Neural progenitor cell (in vitro differentiated cells): Measurements from ENCODE around the gene LYRM1.

Source experiments
- CTCF ChIP-seq: fragments of 200-600 bp; sonication (generic); IDR thresholded peaks from 2 replicates; pipeline ENCODE4 v1.5.1; 2017; ENCODE audit warnings: antibody characterized with exemption, mild to moderate bottlenecking
- EZH2phosphoT487 ChIP-seq: fragments of 200-600 bp; sonication (generic); IDR thresholded peaks from 2 replicates; pipeline ENCODE4 v1.6.1; 2017; ENCODE audit warnings: antibody characterized with exemption

DNA sequence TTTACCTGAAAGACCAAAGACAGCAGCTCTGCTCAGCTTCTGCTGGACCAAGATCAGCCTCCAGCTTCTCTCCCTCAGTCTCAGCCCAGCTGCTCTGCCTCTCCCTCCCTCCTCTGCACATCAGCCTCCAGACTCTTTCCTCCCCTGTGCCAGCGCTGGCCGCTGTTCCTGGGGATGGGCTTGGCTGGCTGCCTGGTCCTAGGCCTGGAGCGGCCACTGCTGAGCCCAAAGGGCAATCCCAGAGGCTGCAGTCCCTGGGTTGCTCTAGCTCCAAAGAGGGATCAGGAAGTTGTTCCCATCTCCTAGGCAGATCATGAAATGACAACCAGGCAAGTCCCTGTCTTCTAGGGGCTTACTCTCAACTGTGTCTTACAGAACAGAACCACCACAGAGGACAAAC, 31.7 kb upstream of the LYRM1 start:
- TF ChIP-seq CTCF, result no peak
- TF ChIP-seq EZH2phosphoT487, result no peak
